Measurements from ENCODE around the gene MAPK1. TPM values are rescaled to one million over a fixed set of nuclear protein-coding genes. Genes with fewer than 3 reads are reported as not detected.

The MAPK1 gene
- total and polyA plus RNA-seq, 9 of the 15 experiments (the other 6 are each of a cell fraction or from before 2014, with no cell fraction given) = 46.3 to 575 (median 283) TPM

DNA sequence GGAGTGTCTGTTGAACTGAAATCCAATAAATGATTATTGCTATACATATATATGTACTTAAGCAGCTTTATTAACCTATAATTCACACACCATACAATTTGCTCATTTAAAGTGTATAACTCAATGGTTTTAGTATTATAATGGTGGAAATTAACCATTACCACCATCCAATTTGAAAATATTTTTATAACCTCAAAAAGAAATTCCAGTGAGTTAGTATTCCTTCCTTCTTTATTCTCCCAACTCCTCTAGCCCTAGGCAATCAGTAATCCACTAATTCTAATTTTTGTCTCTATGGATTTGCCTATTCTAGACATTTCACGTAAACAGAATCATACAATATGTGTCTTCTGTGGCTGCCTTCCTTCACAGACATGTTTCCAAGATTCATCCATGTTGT lies 64.8 kb downstream of the MAPK1 start (continued):
- TF ChIP-seq GMEB1 (CRISPR knock-in tag; IDR thresholded peaks at IDR 0.05) (no peak), MITF (IDR thresholded peaks at IDR 0.05) (no peak), NEUROD1 (IDR thresholded peaks at IDR 0.05; ENCODE audit: borderline replicate concordance, low read depth, low read length, partially characterized antibody) (no peak), TGIF2 (CRISPR knock-in tag; IDR thresholded peaks at IDR 0.05) (0 out of 2 replicates have a peak, but pooled peaks have one; percentile 55), MAFG (tag; conservative IDR thresholded peaks at IDR 0.05) (0 out of 2 replicates have a peak, but pooled peaks have one; percentile 3), ZFX (CRISPR knock-in tag; IDR thresholded peaks at IDR 0.05) (no peak), STAT6 (CRISPR knock-in tag; IDR thresholded peaks at IDR 0.05) (no peak), TAF15 (IDR thresholded peaks at IDR 0.05; ENCODE audit: low read depth, low read length) (no peak), ZNF311 (CRISPR knock-in tag; IDR thresholded peaks at IDR 0.05) (no peak), ZNF764 (CRISPR knock-in tag; IDR thresholded peaks at IDR 0.05; ENCODE audit: low read depth) (no peak)
